ENCODE data around the gene KLRC2. TPM values are rescaled to one million over a fixed set of nuclear protein-coding genes. Genes with fewer than 3 reads are reported as not detected.

Gene KLRC2
- total RNA-seq, 1 donor from 2014 or later, result not detected

Other genes with a start within 250 kb of the KLRC2 start
- gene GABARAPL1, start 223.1 kb downstream of the KLRC2 start, total RNA-seq, result 51.3 and 123 TPM in 2 replicates
- under 0.01 and 0.13 TPM in 2 replicates for gene KLRD1, start 128.1 kb downstream of the KLRC2 start, total RNA-seq
- gene KLRK1, start 46.0 kb downstream of the KLRC2 start, total RNA-seq, result not detected in 2 replicates
- gene KLRC4, start 26.3 kb downstream of the KLRC2 start, total RNA-seq, result not detected in 2 replicates
- not detected in 2 replicates for gene KLRC3, start 15.4 kb downstream of the KLRC2 start, total RNA-seq
- not detected in 2 replicates for gene KLRC1, start 17.4 kb upstream of the KLRC2 start, total RNA-seq
- 0.89 and 1.0 TPM in 2 replicates for gene EIF2S3B, start 69.9 kb upstream of the KLRC2 start, total RNA-seq
- 8.7 and 11.3 TPM in 2 replicates for gene MAGOHB, start 177.6 kb upstream of the KLRC2 start, total RNA-seq
- 3.2 and 6.7 TPM in 2 replicates for gene STYK1, start 238.0 kb upstream of the KLRC2 start, total RNA-seq

Measured in dermis microvascular lymphatic vessel endothelial cell (primary cell).